GM23338 (cell line): Measurements from ENCODE around the gene DPF3.

Experiments
- CREB1 ChIP-seq: fragments of 250-450 bp; sonication (Bioruptor Pico); IDR thresholded peaks from 2 replicates; pipeline ENCODE4 v1.5.0; 2020; ENCODE audit warnings: low read depth, mild to moderate bottlenecking, moderate library complexity
- CTCF ChIP-seq, 2 experiments: fragments of 200-600 bp in 1 of 2; sonication (generic) in 1 of 2; conservative IDR thresholded peaks; 2 replicates each; pipeline versions ENCODE4 v1.5.1 to v1.6.1; 2016 to 2017; ENCODE audit warnings: antibody characterized with exemption in 2 of 2, low read depth in 2 of 2, mild to moderate bottlenecking in 2 of 2, moderate library complexity in 1 of 2
- ETS1 ChIP-seq: IDR thresholded peaks from 2 replicates; pipeline ENCODE4 v1.6.1; 2016; ENCODE audit warnings: antibody characterized with exemption
- EZH2 ChIP-seq: fragments of 200-600 bp; sonication (generic); IDR thresholded peaks from one replicate; pipeline ENCODE4 v1.8.0; 2017; ENCODE audit warnings: antibody characterized with exemption, mild to moderate bottlenecking, low read depth; ENCODE audit not compliant: unreplicated experiment
- EZH2phosphoT487 ChIP-seq: fragments of 200-600 bp; sonication (generic); IDR thresholded peaks from one replicate; pipeline ENCODE4 v1.8.1; 2018; ENCODE audit warnings: antibody characterized with exemption; ENCODE audit not compliant: unreplicated experiment
- JUNB ChIP-seq: IDR thresholded peaks from one replicate; pipeline ENCODE4 v1.6.1; 2016; ENCODE audit warnings: antibody characterized with exemption; ENCODE audit not compliant: unreplicated experiment
- POLR2AphosphoS5 ChIP-seq: IDR thresholded peaks from 2 replicates; pipeline ENCODE4 v1.6.1; 2016; ENCODE audit warnings: antibody characterized with exemption, low read depth
- REST ChIP-seq: IDR thresholded peaks from one replicate; pipeline ENCODE4 v1.6.1; 2018; ENCODE audit warnings: antibody characterized with exemption; ENCODE audit not compliant: unreplicated experiment
- ZNF114 ChIP-seq: fragments of 250-450 bp; sonication (Bioruptor Pico); IDR thresholded peaks from 2 replicates; pipeline ENCODE4 v1.5.0; 2020; ENCODE audit warnings: mild to moderate bottlenecking, moderate library complexity
- ZNF331 ChIP-seq: fragments of 250-450 bp; sonication (Bioruptor Pico); IDR thresholded peaks from 2 replicates; pipeline ENCODE4 v1.5.0; 2020; ENCODE audit warnings: low read depth, mild to moderate bottlenecking, moderate library complexity
- ZNF462 ChIP-seq: fragments of 250-450 bp; sonication (Bioruptor Pico); IDR thresholded peaks from 2 replicates; pipeline ENCODE4 v1.5.0; 2020; ENCODE audit warnings: mild to moderate bottlenecking, moderate library complexity

- no peak for TF ChIP-seq CTCF (conservative IDR thresholded peaks at IDR 0.05; ENCODE audit: low read depth in 2 of 2)
- no peak for TF ChIP-seq EZH2
- TF ChIP-seq POLR2AphosphoS5, result no peak
- TF ChIP-seq JUNB, result no peak
- no peak for TF ChIP-seq REST
- no peak for TF ChIP-seq ZNF331 (CRISPR knock-in tag)
- TF ChIP-seq EZH2phosphoT487, result no peak
- no peak for TF ChIP-seq CREB1 (CRISPR knock-in tag)
- no peak for TF ChIP-seq ETS1
- TF ChIP-seq ZNF114, result no peak
- no peak for TF ChIP-seq ZNF462 (CRISPR knock-in tag)
Observed at GRCh38 chr14:72909163-72909562, 15.3 kb upstream of the DPF3 start.
